Skeletal muscle tissue (tissue), 4 donors: ENCODE measurements around the gene CFAP97. TPM values are rescaled to one million over a fixed set of nuclear protein-coding genes. Genes with fewer than 3 reads are reported as not detected.

ENCODE experiments used
- H3K27ac ChIP-seq: one replicate; pipeline ENCODE4 v1.7.0; 2013; ENCODE audit warnings: mild to moderate bottlenecking, low read depth, low read length, inconsistent platforms
- H3K27me3 ChIP-seq, 3 donors: one replicate each; pipeline ENCODE4 v1.7.0; 2013; ENCODE audit warnings: low read length in 3 of 3; ENCODE audit not compliant: control insufficient read depth in 3 of 3, insufficient read depth in 3 of 3
- H3K36me3 ChIP-seq, 3 donors: one replicate each; pipeline ENCODE4 v1.7.0; 2013; ENCODE audit warnings: low read length in 3 of 3; ENCODE audit not compliant: control insufficient read depth in 3 of 3, insufficient read depth in 3 of 3
- H3K4me1 ChIP-seq, 3 donors: one replicate each; pipeline ENCODE4 v1.7.0; 2013; ENCODE audit warnings: low read length in 3 of 3, mild to moderate bottlenecking in 3 of 3; ENCODE audit not compliant: control insufficient read depth in 3 of 3, insufficient read depth in 3 of 3
- H3K4me3 ChIP-seq, 3 donors: one replicate each; pipeline ENCODE4 v1.7.0; 2013; ENCODE audit warnings: low read length in 3 of 3
- H3K9ac ChIP-seq, 3 donors: one replicate each; pipeline ENCODE4 v1.7.0; 2013; ENCODE audit warnings: low read length in 3 of 3, mild to moderate bottlenecking in 3 of 3, moderate library complexity in 2 of 3, low read depth in 1 of 3
- H3K9me3 ChIP-seq, 3 donors: one replicate each; pipeline ENCODE4 v1.7.0; 2013; ENCODE audit warnings: low read length in 3 of 3; ENCODE audit not compliant: control insufficient read depth in 3 of 3
- total RNA-seq: library from RNA; depleted of rRNA; stranded (reverse); fragments of >200 nt; gene quantifications from one replicate; pipeline ENCODE4 v1.2.3, GENCODE V29; 2014
- donor health status: Osteomylitis.

Gene CFAP97
- total RNA-seq, 1 donor from 2014 or later = 15.1 TPM

GRCh38 chr4:185113340-185113739 is 90.5 kb downstream of the CFAP97 start:
- H3K27ac ChIP-seq = peak overlapping the region; percentile 82

GRCh38 chr4:185112104-185112503 is 91.7 kb downstream of the CFAP97 start:
- H3K9ac ChIP-seq = peak overlapping the region in 1 of 3 donors; percentile 36
- peaks cover 18 to 25% (median 23%) of the 10 kb centered on the region in 3 donors for H3K4me1 ChIP-seq
- H3K27ac ChIP-seq = peak overlapping the region; percentile 82
- no peaks in the 10 kb centered on the region for H3K36me3 ChIP-seq
- no peaks in the 10 kb centered on the region for H3K27me3 ChIP-seq
- H3K4me3 ChIP-seq = peak overlapping the region in 2 of 3 donors; percentile 7 to 33
- no peaks in the 10 kb centered on the region for H3K9me3 ChIP-seq

More at GRCh38 chr4:185113340-185113739, 90.5 kb downstream of the CFAP97 start:
- no peaks in the 10 kb centered on the region for H3K9me3 ChIP-seq
- no peaks in the 10 kb centered on the region for H3K27me3 ChIP-seq
- H3K4me1 ChIP-seq = peaks cover 18 to 25% (median 23%) of the 10 kb centered on the region in 3 donors
- H3K36me3 ChIP-seq = no peaks in the 10 kb centered on the region
- H3K4me3 ChIP-seq = no peak overlapping the region
- no peak overlapping the region for H3K9ac ChIP-seq

- H3K36me3 ChIP-seq = no peaks in the 10 kb centered on the region
- H3K9me3 ChIP-seq = no peaks in the 10 kb centered on the region
- peaks cover 17 to 19% (median 18%) of the 10 kb centered on the region in 3 donors for H3K4me1 ChIP-seq
- H3K4me3 ChIP-seq = no peak overlapping the region
- H3K27ac ChIP-seq = no peak overlapping the region
- no peak overlapping the region for H3K9ac ChIP-seq
- no peaks in the 10 kb centered on the region for H3K27me3 ChIP-seq
Observed at GRCh38 chr4:185110375-185110823, 93.4 kb downstream of the CFAP97 start.

- Histone ChIP-seq H3K4me1 (peaks cover 17 to 19% (median 18%) of the 10 kb centered on the region in 3 donors), H3K27ac (no peak overlapping the region)
Observed at GRCh38 chr4:185109736-185110135, 94.1 kb downstream of the CFAP97 start.

More at GRCh38 chr4:185109736-185110135, 94.1 kb downstream of the CFAP97 start:
- Histone ChIP-seq H3K36me3 (no peaks in the 10 kb centered on the region), H3K9me3 (no peaks in the 10 kb centered on the region), H3K27me3 (no peaks in the 10 kb centered on the region), H3K9ac (no peak overlapping the region), H3K4me3 (no peak overlapping the region)

Other genes starting within 250 kb of the CFAP97 start
- not detected for gene HELT, start 185.5 kb downstream of the CFAP97 start, total RNA-seq
- gene SLC25A4, start 60.7 kb downstream of the CFAP97 start, total RNA-seq = 39.1 TPM
- 12.5 TPM for gene SNX25, start 5.6 kb upstream of the CFAP97 start, total RNA-seq
- 4.7 TPM for gene LRP2BP, start 191.9 kb upstream of the CFAP97 start, total RNA-seq
- gene ANKRD37, start 192.8 kb upstream of the CFAP97 start, total RNA-seq = 15.1 TPM
- 62.6 TPM for gene UFSP2, start 222.0 kb upstream of the CFAP97 start, total RNA-seq